B cell (primary cell): ENCODE results near the gene SPTB. TPM values are rescaled to one million over a fixed set of nuclear protein-coding genes. Genes with fewer than 3 reads are reported as not detected.

Experiments
- ATAC-seq: fragments of 200-7000 bp; cut with Tn5 transposase; one replicate; pipeline ENCODE4 v1.10.0; 2021; ENCODE audit warnings: low read depth, mild to moderate bottlenecking, moderate number of reproducible peaks, moderate library complexity
- CTCF ChIA-PET: fragments of 350-600 bp; sonication (Branson Sonifier 250); formaldehyde crosslinking; loops from one replicate; lab custom pipeline; 2021; ENCODE audit warnings: antibody characterized with exemption, inconsistent platforms; lab: Charles Lee
- POLR2A ChIA-PET: fragments of 350-600 bp; sonication (Branson Sonifier 250); formaldehyde crosslinking; loops from one replicate; lab custom pipeline; 2021; ENCODE audit warnings: antibody characterized with exemption; lab: Charles Lee
- DNase-seq: peaks from one replicate; pipeline ENCODE4 v3.0.0; 2013
- H2AFZ ChIP-seq: 2 replicates; pipeline ENCODE4 v1.6.1; 2012; ENCODE audit warnings: mild to moderate bottlenecking, low read depth, low read length; ENCODE audit not compliant: insufficient read depth, poor library complexity, severe bottlenecking
- H3K27ac ChIP-seq, 2 donors: 1 replicate in 1 of 2; 2 replicates in 1 of 2; pipeline ENCODE4 v1.5.1; 2012 to 2013; ENCODE audit warnings: low read length in 2 of 2, mild to moderate bottlenecking in 2 of 2, moderate library complexity in 1 of 2
- H3K27me3 ChIP-seq, 4 experiments: fragments of 200-600 bp in 1 of 4; sonication (generic) in 1 of 4; replicated peaks in 1 of 4; 1 replicate in 2 of 4; 2 replicates in 2 of 4; pipeline versions ENCODE4 v1.6.1 to v1.7.0; 2013 to 2016; ENCODE audit warnings: low read length in 3 of 4, mild to moderate bottlenecking in 2 of 4, mixed read lengths in 1 of 4, moderate library complexity in 1 of 4; ENCODE audit not compliant: insufficient read depth in 4 of 4, control insufficient read depth in 3 of 4; ENCODE audit errors: control extremely low read depth in 1 of 4
- H3K36me3 ChIP-seq, 2 experiments: replicated peaks in 1 of 2; 1 replicate in 1 of 2; 2 replicates in 1 of 2; pipeline versions ENCODE4 v1.6.1 to v1.7.1; 2013; ENCODE audit warnings: low read length in 1 of 2; ENCODE audit not compliant: insufficient read depth in 2 of 2, control insufficient read depth in 1 of 2; ENCODE audit errors: control extremely low read depth in 1 of 2, extremely low read depth in 1 of 2
- H3K4me1 ChIP-seq, 2 donors: fragments of 200-600 bp in 1 of 2; sonication (generic) in 1 of 2; 1 replicate in 1 of 2; 2 replicates in 1 of 2; pipeline versions ENCODE4 v1.5.1 to v1.6.1; 2013 to 2017; ENCODE audit warnings: low read length in 2 of 2; ENCODE audit not compliant: control insufficient read depth in 2 of 2, insufficient read depth in 2 of 2
- H3K4me2 ChIP-seq: replicated peaks from 2 replicates; pipeline ENCODE3; 2012; ENCODE audit warnings: mild to moderate bottlenecking, low read depth, low read length; ENCODE audit not compliant: poor library complexity, severe bottlenecking
- H3K4me3 ChIP-seq, 5 experiments: fragments of 200-600 bp in 1 of 5; sonication (generic) in 1 of 5; 1 replicate in 3 of 5; 2 replicates in 2 of 5; pipeline versions ENCODE4 v1.5.1 to v1.7.0; 2011 to 2016; ENCODE audit warnings: low read length in 4 of 5, mild to moderate bottlenecking in 4 of 5, low read depth in 2 of 5, control low read depth in 1 of 5, moderate library complexity in 1 of 5; ENCODE audit not compliant: insufficient read depth in 1 of 5; ENCODE audit errors: control extremely low read depth in 1 of 5, extremely low read depth in 1 of 5
- H3K79me2 ChIP-seq: fragments of 200-600 bp; sonication (generic); one replicate; pipeline ENCODE4 v1.6.0; 2016; ENCODE audit warnings: low read length; ENCODE audit not compliant: control insufficient read depth, insufficient read depth
- H3K9ac ChIP-seq: fragments of 200-600 bp; sonication (generic); 2 replicates; pipeline ENCODE4 v1.6.1; 2017; ENCODE audit warnings: mild to moderate bottlenecking, low read length, moderate library complexity
- H3K9me3 ChIP-seq, 3 donors: one replicate each; pipeline versions ENCODE4 v1.6.1 to v1.7.1; 2013; ENCODE audit warnings: low read length in 2 of 3; ENCODE audit not compliant: control insufficient read depth in 2 of 3, insufficient read depth in 1 of 3; ENCODE audit errors: control extremely low read depth in 1 of 3
- H4K20me1 ChIP-seq: 2 replicates; pipeline ENCODE4 v1.6.0; 2012; ENCODE audit warnings: mild to moderate bottlenecking, low read length; ENCODE audit not compliant: insufficient read depth, control insufficient read depth, poor library complexity, severe bottlenecking
- H3K27ac Mint-ChIP-seq: one replicate; pipeline ENCODE4 v1.8.0; 2021; ENCODE audit warnings: mixed read lengths
- H3K27me3 Mint-ChIP-seq: one replicate; pipeline ENCODE4 v1.8.0; 2021; ENCODE audit warnings: mixed read lengths
- H3K4me1 Mint-ChIP-seq: one replicate; pipeline ENCODE4 v1.8.0; 2021; ENCODE audit warnings: mixed read lengths
- H3K4me3 Mint-ChIP-seq: one replicate; pipeline ENCODE4 v1.8.0; 2021; ENCODE audit warnings: mixed read lengths
- H3K9me3 Mint-ChIP-seq: one replicate; pipeline ENCODE4 v1.8.0; 2022; ENCODE audit warnings: mixed read lengths; ENCODE audit not compliant: insufficient read depth
- CTCF ChIP-seq: fragments of 200-600 bp; IDR thresholded peaks from one replicate; pipeline ENCODE4 v1.8.0; 2022; ENCODE audit warnings: antibody characterized with exemption, mild to moderate bottlenecking
- EZH2 ChIP-seq: IDR thresholded peaks from 2 replicates; pipeline ENCODE4 v1.6.1; 2012; ENCODE audit warnings: borderline replicate concordance, low read depth, mild to moderate bottlenecking, moderate library complexity, low read length; ENCODE audit not compliant: insufficient read depth, poor library complexity, severe bottlenecking
- WGBS: methylation state at CpG from one replicate; pipeline ENCODE4 v1.1.5; 2013; ENCODE audit warnings: missing lambda C conversion rate; ENCODE audit not compliant: insufficient coverage; 5-methylcytosine and 5-hydroxymethylcytosine counted together
- intact Hi-C: fragments of 100-400 bp; cut with micrococcal nuclease; formaldehyde crosslinking; loops from one replicate; pipeline ENCODE4 v1.10.0; 2022
- polyA plus RNA-seq: library from polyadenylated mRNA; depleted of rRNA; stranded (reverse); fragments of >200 nt; gene quantifications from 2 replicates; pipeline ENCODE4 v1.2.3, GENCODE V29; 2012
- total RNA-seq, 2 donors: library from RNA; stranded (reverse); fragments of 120-200 nt in 1 of 2; gene quantifications; 1 replicate in 1 of 2; 2 replicates in 1 of 2; pipeline versions ENCODE4 v1.2.3 to v1.2.4, GENCODE V29; 2013 to 2022

Gene SPTB
- total and polyA plus RNA-seq, 2 donors (not counting 1 experiment from before 2014, with no cell fraction given): 0.12 TPM; not detected in 1

GRCh38 chr14:64799555-64799954 lies 80.2 kb downstream of the SPTB start:
- no peak overlapping the region for H3K9ac ChIP-seq
- CTCF ChIA-PET: interaction anchor here (1.2 to 6.0 kb wide), 3 partner anchors 18 to 255 kb away, joined by 3 to 64 read pairs (median 4); no protein-coding TSS in a partner anchor
- no peaks in the 10 kb centered on the region for H3K36me3 ChIP-seq
- POLR2A ChIA-PET: no interaction called here
- intact Hi-C loops: no loop called here
- Mint-ChIP-seq H3K27me3 (peaks cover 32% of the 10 kb centered on the region), H3K4me1 (no peaks in the 10 kb centered on the region), H3K9me3 (no peaks in the 10 kb centered on the region), H3K27ac (no peak overlapping the region), H3K4me3 (no peak overlapping the region)
- no peak for DNase-seq
- no peak for ATAC-seq
- no peak overlapping the region for H3K27ac ChIP-seq
- H3K4me3 ChIP-seq: no peak overlapping the region
- no peak overlapping the region for H3K4me2 ChIP-seq
- no peaks in the 10 kb centered on the region for H3K79me2 ChIP-seq
- WGBS: 96% methylated on average over 10 of the region's 10 CpGs
- TF ChIP-seq CTCF (no peak), EZH2 (no peak)
- H3K27me3 ChIP-seq: peaks cover 0 to 6% (median 0%) of the 10 kb centered on the region in 4 experiments
- no peaks in the 10 kb centered on the region for H3K9me3 ChIP-seq
- no peaks in the 10 kb centered on the region for H4K20me1 ChIP-seq
- H2AFZ ChIP-seq: no peak overlapping the region
- H3K4me1 ChIP-seq: no peaks in the 10 kb centered on the region

GRCh38 chr14:64796369-64796768 lies 83.3 kb downstream of the SPTB start:
- Histone ChIP-seq H3K27ac (no peak overlapping the region), H3K4me3 (no peak overlapping the region), H3K79me2 (no peaks in the 10 kb centered on the region), H3K27me3 (peaks cover 0 to 6% (median 0%) of the 10 kb centered on the region in 4 experiments), H3K9ac (no peak overlapping the region), H3K36me3 (no peaks in the 10 kb centered on the region), H4K20me1 (no peaks in the 10 kb centered on the region), H3K9me3 (no peaks in the 10 kb centered on the region), H3K4me1 (no peaks in the 10 kb centered on the region), H2AFZ (no peak overlapping the region), H3K4me2 (no peak overlapping the region)
- ChIA-PET CTCF (interaction anchor here (0.6 to 0.8 kb wide), 2 partner anchors 96 to 491 kb away, joined by 3 read pairs; no protein-coding TSS in a partner anchor), POLR2A (no interaction called here)
- Mint-ChIP-seq H3K9me3 (no peaks in the 10 kb centered on the region), H3K4me1 (no peaks in the 10 kb centered on the region), H3K27me3 (peaks cover 23% of the 10 kb centered on the region), H3K4me3 (no peak overlapping the region), H3K27ac (no peak overlapping the region)
- no peak for ATAC-seq
- DNase-seq: no peak
- TF ChIP-seq CTCF: no peak
- TF ChIP-seq EZH2: no peak
- intact Hi-C loops: no loop called here
- 91% methylated on average over 8 of the region's 11 CpGs for WGBS
